B cell (primary cell): ENCODE results near the gene ODF2L. TPM values are rescaled to one million over a fixed set of nuclear protein-coding genes. Genes with fewer than 3 reads are reported as not detected.

Experiments used
- ATAC-seq: fragments of 200-7000 bp; cut with Tn5 transposase; one replicate; pipeline ENCODE4 v1.10.0; 2021; ENCODE audit warnings: low read depth, mild to moderate bottlenecking, moderate number of reproducible peaks, moderate library complexity
- CTCF ChIA-PET: fragments of 350-600 bp; sonication (Branson Sonifier 250); formaldehyde crosslinking; loops from one replicate; lab custom pipeline; 2021; ENCODE audit warnings: antibody characterized with exemption, inconsistent platforms; lab: Charles Lee
- POLR2A ChIA-PET: fragments of 350-600 bp; sonication (Branson Sonifier 250); formaldehyde crosslinking; loops from one replicate; lab custom pipeline; 2021; ENCODE audit warnings: antibody characterized with exemption; lab: Charles Lee
- DNase-seq: peaks from one replicate; pipeline ENCODE4 v3.0.0; 2013
- H2AFZ ChIP-seq: 2 replicates; pipeline ENCODE4 v1.6.1; 2012; ENCODE audit warnings: mild to moderate bottlenecking, low read depth, low read length; ENCODE audit not compliant: insufficient read depth, poor library complexity, severe bottlenecking
- H3K27ac ChIP-seq, 2 donors: 1 replicate in 1 of 2; 2 replicates in 1 of 2; pipeline ENCODE4 v1.5.1; 2012 to 2013; ENCODE audit warnings: low read length in 2 of 2, mild to moderate bottlenecking in 2 of 2, moderate library complexity in 1 of 2
- H3K27me3 ChIP-seq, 4 experiments: fragments of 200-600 bp in 1 of 4; sonication (generic) in 1 of 4; replicated peaks in 1 of 4; 1 replicate in 2 of 4; 2 replicates in 2 of 4; pipeline versions ENCODE4 v1.6.1 to v1.7.0; 2013 to 2016; ENCODE audit warnings: low read length in 3 of 4, mild to moderate bottlenecking in 2 of 4, mixed read lengths in 1 of 4, moderate library complexity in 1 of 4; ENCODE audit not compliant: insufficient read depth in 4 of 4, control insufficient read depth in 3 of 4; ENCODE audit errors: control extremely low read depth in 1 of 4
- H3K36me3 ChIP-seq, 2 experiments: replicated peaks in 1 of 2; 1 replicate in 1 of 2; 2 replicates in 1 of 2; pipeline versions ENCODE4 v1.6.1 to v1.7.1; 2013; ENCODE audit warnings: low read length in 1 of 2; ENCODE audit not compliant: insufficient read depth in 2 of 2, control insufficient read depth in 1 of 2; ENCODE audit errors: control extremely low read depth in 1 of 2, extremely low read depth in 1 of 2
- H3K4me1 ChIP-seq, 2 donors: fragments of 200-600 bp in 1 of 2; sonication (generic) in 1 of 2; 1 replicate in 1 of 2; 2 replicates in 1 of 2; pipeline versions ENCODE4 v1.5.1 to v1.6.1; 2013 to 2017; ENCODE audit warnings: low read length in 2 of 2; ENCODE audit not compliant: control insufficient read depth in 2 of 2, insufficient read depth in 2 of 2
- H3K4me2 ChIP-seq: replicated peaks from 2 replicates; pipeline ENCODE3; 2012; ENCODE audit warnings: mild to moderate bottlenecking, low read depth, low read length; ENCODE audit not compliant: poor library complexity, severe bottlenecking
- H3K4me3 ChIP-seq, 5 experiments: fragments of 200-600 bp in 1 of 5; sonication (generic) in 1 of 5; 1 replicate in 3 of 5; 2 replicates in 2 of 5; pipeline versions ENCODE4 v1.5.1 to v1.7.0; 2011 to 2016; ENCODE audit warnings: low read length in 4 of 5, mild to moderate bottlenecking in 4 of 5, low read depth in 2 of 5, control low read depth in 1 of 5, moderate library complexity in 1 of 5; ENCODE audit not compliant: insufficient read depth in 1 of 5; ENCODE audit errors: control extremely low read depth in 1 of 5, extremely low read depth in 1 of 5
- H3K79me2 ChIP-seq: fragments of 200-600 bp; sonication (generic); one replicate; pipeline ENCODE4 v1.6.0; 2016; ENCODE audit warnings: low read length; ENCODE audit not compliant: control insufficient read depth, insufficient read depth
- H3K9ac ChIP-seq: fragments of 200-600 bp; sonication (generic); 2 replicates; pipeline ENCODE4 v1.6.1; 2017; ENCODE audit warnings: mild to moderate bottlenecking, low read length, moderate library complexity
- H3K9me3 ChIP-seq, 3 donors: one replicate each; pipeline versions ENCODE4 v1.6.1 to v1.7.1; 2013; ENCODE audit warnings: low read length in 2 of 3; ENCODE audit not compliant: control insufficient read depth in 2 of 3, insufficient read depth in 1 of 3; ENCODE audit errors: control extremely low read depth in 1 of 3
- H4K20me1 ChIP-seq: 2 replicates; pipeline ENCODE4 v1.6.0; 2012; ENCODE audit warnings: mild to moderate bottlenecking, low read length; ENCODE audit not compliant: insufficient read depth, control insufficient read depth, poor library complexity, severe bottlenecking
- H3K27ac Mint-ChIP-seq: one replicate; pipeline ENCODE4 v1.8.0; 2021; ENCODE audit warnings: mixed read lengths
- H3K27me3 Mint-ChIP-seq: one replicate; pipeline ENCODE4 v1.8.0; 2021; ENCODE audit warnings: mixed read lengths
- H3K4me1 Mint-ChIP-seq: one replicate; pipeline ENCODE4 v1.8.0; 2021; ENCODE audit warnings: mixed read lengths
- H3K4me3 Mint-ChIP-seq: one replicate; pipeline ENCODE4 v1.8.0; 2021; ENCODE audit warnings: mixed read lengths
- H3K9me3 Mint-ChIP-seq: one replicate; pipeline ENCODE4 v1.8.0; 2022; ENCODE audit warnings: mixed read lengths; ENCODE audit not compliant: insufficient read depth
- EZH2 ChIP-seq: IDR thresholded peaks from 2 replicates; pipeline ENCODE4 v1.6.1; 2012; ENCODE audit warnings: borderline replicate concordance, low read depth, mild to moderate bottlenecking, moderate library complexity, low read length; ENCODE audit not compliant: insufficient read depth, poor library complexity, severe bottlenecking
- WGBS: methylation state at CpG from one replicate; pipeline ENCODE4 v1.1.5; 2013; ENCODE audit warnings: missing lambda C conversion rate; ENCODE audit not compliant: insufficient coverage; 5-methylcytosine and 5-hydroxymethylcytosine counted together
- intact Hi-C: fragments of 100-400 bp; cut with micrococcal nuclease; formaldehyde crosslinking; loops from one replicate; pipeline ENCODE4 v1.10.0; 2022
- polyA plus RNA-seq: library from polyadenylated mRNA; depleted of rRNA; stranded (reverse); fragments of >200 nt; gene quantifications from 2 replicates; pipeline ENCODE4 v1.2.3, GENCODE V29; 2012
- total RNA-seq, 2 donors: library from RNA; stranded (reverse); fragments of 120-200 nt in 1 of 2; gene quantifications; 1 replicate in 1 of 2; 2 replicates in 1 of 2; pipeline versions ENCODE4 v1.2.3 to v1.2.4, GENCODE V29; 2013 to 2022
- TF ChIP-seq, protein P1 (sequence below): fragments of 200-600 bp; IDR thresholded peaks from one replicate; pipeline ENCODE4 v1.8.0; 2022; ENCODE audit warnings: antibody characterized with exemption, mild to moderate bottlenecking

The ODF2L gene
- total and polyA plus RNA-seq, 2 donors (not counting 1 experiment from before 2014, with no cell fraction given): 13.0 to 61.3 TPM

DNA sequence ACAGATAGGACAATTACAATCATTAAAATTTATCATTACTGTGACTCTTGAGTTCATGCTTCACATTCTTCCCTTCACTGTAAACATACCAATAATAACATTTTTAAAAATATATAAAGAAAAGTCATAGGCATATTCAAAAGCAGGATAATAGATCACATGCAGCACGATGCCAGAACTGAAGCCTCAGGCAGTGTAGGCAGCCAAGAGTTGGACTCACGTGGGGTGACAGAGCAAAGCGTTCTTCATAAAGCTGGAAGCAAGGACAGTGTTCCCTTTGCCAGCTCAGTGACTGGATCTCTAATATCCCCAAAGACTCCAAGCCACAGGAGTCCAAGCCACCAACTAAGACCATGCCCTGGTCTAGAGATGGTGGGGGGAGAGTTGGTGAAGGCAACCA lies 77.7 kb downstream of the ODF2L start:
- no peak for DNase-seq
- H4K20me1 ChIP-seq: no peaks in the 10 kb centered on the region
- Mint-ChIP-seq H3K9me3 (no peaks in the 10 kb centered on the region), H3K4me1 (no peaks in the 10 kb centered on the region), H3K27me3 (no peaks in the 10 kb centered on the region), H3K4me3 (no peak overlapping the region), H3K27ac (no peak overlapping the region)
- no peaks in the 10 kb centered on the region for H3K27me3 ChIP-seq
- H3K9me3 ChIP-seq: no peaks in the 10 kb centered on the region
- H3K4me1 ChIP-seq: no peaks in the 10 kb centered on the region
- ChIA-PET CTCF (no interaction called here), POLR2A (no interaction called here)
- no peak overlapping the region for H3K27ac ChIP-seq
- WGBS: 97% methylated on average over 3 of the region's 3 CpGs
- H3K36me3 ChIP-seq: no peaks in the 10 kb centered on the region
- no peak overlapping the region for H2AFZ ChIP-seq
- intact Hi-C loops: no loop called here
- H3K79me2 ChIP-seq: no peaks in the 10 kb centered on the region
- no peak overlapping the region for H3K4me3 ChIP-seq
- H3K9ac ChIP-seq: no peak overlapping the region
- TF ChIP-seq, protein P1, sequence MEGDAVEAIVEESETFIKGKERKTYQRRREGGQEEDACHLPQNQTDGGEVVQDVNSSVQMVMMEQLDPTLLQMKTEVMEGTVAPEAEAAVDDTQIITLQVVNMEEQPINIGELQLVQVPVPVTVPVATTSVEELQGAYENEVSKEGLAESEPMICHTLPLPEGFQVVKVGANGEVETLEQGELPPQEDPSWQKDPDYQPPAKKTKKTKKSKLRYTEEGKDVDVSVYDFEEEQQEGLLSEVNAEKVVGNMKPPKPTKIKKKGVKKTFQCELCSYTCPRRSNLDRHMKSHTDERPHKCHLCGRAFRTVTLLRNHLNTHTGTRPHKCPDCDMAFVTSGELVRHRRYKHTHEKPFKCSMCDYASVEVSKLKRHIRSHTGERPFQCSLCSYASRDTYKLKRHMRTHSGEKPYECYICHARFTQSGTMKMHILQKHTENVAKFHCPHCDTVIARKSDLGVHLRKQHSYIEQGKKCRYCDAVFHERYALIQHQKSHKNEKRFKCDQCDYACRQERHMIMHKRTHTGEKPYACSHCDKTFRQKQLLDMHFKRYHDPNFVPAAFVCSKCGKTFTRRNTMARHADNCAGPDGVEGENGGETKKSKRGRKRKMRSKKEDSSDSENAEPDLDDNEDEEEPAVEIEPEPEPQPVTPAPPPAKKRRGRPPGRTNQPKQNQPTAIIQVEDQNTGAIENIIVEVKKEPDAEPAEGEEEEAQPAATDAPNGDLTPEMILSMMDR: no peak
- TF ChIP-seq EZH2: no peak
- no peak overlapping the region for H3K4me2 ChIP-seq
- no peak for ATAC-seq

- DNase-seq (no peak), ATAC-seq (no peak)
- Mint-ChIP-seq H3K27ac (no peak overlapping the region), H3K4me3 (no peak overlapping the region), H3K27me3 (no peaks in the 10 kb centered on the region), H3K4me1 (no peaks in the 10 kb centered on the region), H3K9me3 (no peaks in the 10 kb centered on the region)
- CTCF ChIA-PET: no interaction called here
- no peaks in the 10 kb centered on the region for H3K27me3 ChIP-seq
- no peak overlapping the region for H2AFZ ChIP-seq
- no peak overlapping the region for H3K4me2 ChIP-seq
- H3K9ac ChIP-seq: no peak overlapping the region
- no peaks in the 10 kb centered on the region for H3K36me3 ChIP-seq
- POLR2A ChIA-PET: no interaction called here
- intact Hi-C loops: no loop called here
- H3K9me3 ChIP-seq: no peaks in the 10 kb centered on the region
- H3K4me1 ChIP-seq: no peaks in the 10 kb centered on the region
- H3K79me2 ChIP-seq: no peaks in the 10 kb centered on the region
- no peak overlapping the region for H3K4me3 ChIP-seq
- H4K20me1 ChIP-seq: no peaks in the 10 kb centered on the region
- H3K27ac ChIP-seq: no peak overlapping the region
- TF ChIP-seq, protein P1: no peak
- no peak for TF ChIP-seq EZH2
Measured at GRCh38 chr1:86317926-86318325, 78.2 kb downstream of the ODF2L start.
